Mammary epithelial cell (primary cell): ENCODE results near the gene KCNJ1.

Experiments used
- EZH2 ChIP-seq: IDR thresholded peaks from 2 replicates; pipeline ENCODE4 v1.6.1; 2012; ENCODE audit warnings: low read length, inconsistent platforms, borderline replicate concordance
- TF ChIP-seq, protein P1 (sequence below), 2 donors: IDR thresholded peaks in 1 of 2; conservative IDR thresholded peaks in 1 of 2; 2 replicates each; pipeline ENCODE4 v1.5.1; 2011 to 2012; ENCODE audit warnings: inconsistent platforms in 2 of 2, low read length in 2 of 2, mild to moderate bottlenecking in 2 of 2, control low read depth in 1 of 2, low read depth in 1 of 2; ENCODE audit not compliant: insufficient read depth in 1 of 2; ENCODE audit errors: extremely low read depth in 1 of 2

DNA sequence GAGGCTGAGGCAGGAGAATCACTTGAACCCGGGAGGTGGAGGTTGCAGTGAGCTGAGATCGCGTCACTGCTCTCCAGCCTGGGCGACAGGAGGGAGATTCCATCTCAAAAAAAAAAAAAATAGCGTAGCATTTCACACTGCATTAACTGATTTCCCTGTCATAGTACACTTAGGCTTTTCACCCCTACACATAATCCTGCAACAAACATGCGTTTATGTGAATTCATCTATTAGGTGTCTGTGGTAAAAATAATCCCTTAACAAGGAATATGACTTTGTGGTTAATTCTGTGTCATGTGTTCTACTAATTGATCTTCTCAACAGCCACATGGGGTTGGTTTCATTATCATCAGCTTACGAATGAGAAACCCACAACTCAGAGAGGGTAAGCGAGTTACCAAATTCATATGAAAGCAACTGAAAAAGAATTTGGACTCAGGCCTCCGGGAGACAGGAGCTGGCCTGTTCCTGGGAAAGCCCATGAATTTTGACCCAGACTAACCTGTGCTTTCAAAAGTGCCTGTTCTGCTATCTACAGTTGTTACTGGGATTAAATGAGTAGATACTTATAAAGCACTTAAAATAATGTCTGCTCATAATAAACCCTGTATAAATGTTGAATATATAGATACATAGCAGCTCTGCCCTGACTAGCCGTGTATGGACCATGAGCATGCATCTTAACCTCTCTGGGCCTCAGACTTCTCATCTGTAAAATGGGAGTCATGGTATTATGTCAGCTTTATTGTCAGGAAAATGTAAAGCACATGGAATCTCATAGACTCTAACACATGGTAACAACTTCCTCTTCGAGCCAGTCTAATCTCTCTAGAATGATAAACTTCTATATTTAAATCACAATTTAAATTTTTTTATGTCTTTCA lies 36.6 kb downstream of the KCNJ1 start:
- TF ChIP-seq, protein P1, sequence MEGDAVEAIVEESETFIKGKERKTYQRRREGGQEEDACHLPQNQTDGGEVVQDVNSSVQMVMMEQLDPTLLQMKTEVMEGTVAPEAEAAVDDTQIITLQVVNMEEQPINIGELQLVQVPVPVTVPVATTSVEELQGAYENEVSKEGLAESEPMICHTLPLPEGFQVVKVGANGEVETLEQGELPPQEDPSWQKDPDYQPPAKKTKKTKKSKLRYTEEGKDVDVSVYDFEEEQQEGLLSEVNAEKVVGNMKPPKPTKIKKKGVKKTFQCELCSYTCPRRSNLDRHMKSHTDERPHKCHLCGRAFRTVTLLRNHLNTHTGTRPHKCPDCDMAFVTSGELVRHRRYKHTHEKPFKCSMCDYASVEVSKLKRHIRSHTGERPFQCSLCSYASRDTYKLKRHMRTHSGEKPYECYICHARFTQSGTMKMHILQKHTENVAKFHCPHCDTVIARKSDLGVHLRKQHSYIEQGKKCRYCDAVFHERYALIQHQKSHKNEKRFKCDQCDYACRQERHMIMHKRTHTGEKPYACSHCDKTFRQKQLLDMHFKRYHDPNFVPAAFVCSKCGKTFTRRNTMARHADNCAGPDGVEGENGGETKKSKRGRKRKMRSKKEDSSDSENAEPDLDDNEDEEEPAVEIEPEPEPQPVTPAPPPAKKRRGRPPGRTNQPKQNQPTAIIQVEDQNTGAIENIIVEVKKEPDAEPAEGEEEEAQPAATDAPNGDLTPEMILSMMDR (conservative IDR thresholded peaks at IDR 0.05 in 1 of 2, IDR thresholded peaks at IDR 0.05 in 1 of 2; ENCODE audit: extremely low read depth in 1 of 2, insufficient read depth in 1 of 2, low read depth in 1 of 2, low read length in 2 of 2): no peak
- TF ChIP-seq EZH2: no peak
